Endothelial cell of umbilical vein (primary cell): ENCODE measurements around the gene TK1.
"Not testable (repeated sequence)": the region's sequence is repeated elsewhere in the genome, so short reads cannot be mapped to it uniquely, and the experiment has no call there.

Source experiments
- POLR2A ChIP-seq: IDR thresholded peaks from 2 replicates; pipeline ENCODE4 v1.6.1; 2012; ENCODE audit warnings: low read depth, mild to moderate bottlenecking, control low read depth, low read length
- POLR2AphosphoS5 ChIP-seq: IDR thresholded peaks from 2 replicates; pipeline ENCODE4 v1.6.1; 2012; ENCODE audit warnings: low read depth, mild to moderate bottlenecking, control low read depth, low read length, moderate library complexity; ENCODE audit not compliant: insufficient read depth
- TF ChIP-seq, protein P1 (sequence below), 2 donors: IDR thresholded peaks; 1 replicate in 1 of 2; 2 replicates in 1 of 2; pipeline ENCODE4 v1.5.1; 2011; ENCODE audit warnings: low read length in 2 of 2, mild to moderate bottlenecking in 2 of 2, moderate library complexity in 2 of 2, control low read depth in 1 of 2, inconsistent platforms in 1 of 2, low read depth in 1 of 2; ENCODE audit not compliant: insufficient read depth in 1 of 2; ENCODE audit errors: extremely low read depth in 1 of 2

DNA sequence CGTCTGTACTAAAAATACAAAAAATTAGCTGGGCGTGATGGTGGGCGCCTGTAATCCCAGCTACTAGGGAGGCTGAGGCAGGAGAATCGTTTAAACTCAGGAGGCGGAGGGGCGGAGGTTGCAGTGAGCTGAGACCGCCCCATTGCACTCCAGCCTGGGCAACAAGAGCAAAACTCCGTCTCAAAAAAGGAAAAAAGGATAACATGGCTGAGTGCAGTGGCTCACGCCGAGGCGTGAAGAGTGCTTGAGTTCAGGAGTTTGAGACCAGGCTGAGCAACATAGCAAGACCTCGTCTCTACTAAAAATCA, 47.0 kb downstream of the TK1 start:
- TF ChIP-seq, protein P1, sequence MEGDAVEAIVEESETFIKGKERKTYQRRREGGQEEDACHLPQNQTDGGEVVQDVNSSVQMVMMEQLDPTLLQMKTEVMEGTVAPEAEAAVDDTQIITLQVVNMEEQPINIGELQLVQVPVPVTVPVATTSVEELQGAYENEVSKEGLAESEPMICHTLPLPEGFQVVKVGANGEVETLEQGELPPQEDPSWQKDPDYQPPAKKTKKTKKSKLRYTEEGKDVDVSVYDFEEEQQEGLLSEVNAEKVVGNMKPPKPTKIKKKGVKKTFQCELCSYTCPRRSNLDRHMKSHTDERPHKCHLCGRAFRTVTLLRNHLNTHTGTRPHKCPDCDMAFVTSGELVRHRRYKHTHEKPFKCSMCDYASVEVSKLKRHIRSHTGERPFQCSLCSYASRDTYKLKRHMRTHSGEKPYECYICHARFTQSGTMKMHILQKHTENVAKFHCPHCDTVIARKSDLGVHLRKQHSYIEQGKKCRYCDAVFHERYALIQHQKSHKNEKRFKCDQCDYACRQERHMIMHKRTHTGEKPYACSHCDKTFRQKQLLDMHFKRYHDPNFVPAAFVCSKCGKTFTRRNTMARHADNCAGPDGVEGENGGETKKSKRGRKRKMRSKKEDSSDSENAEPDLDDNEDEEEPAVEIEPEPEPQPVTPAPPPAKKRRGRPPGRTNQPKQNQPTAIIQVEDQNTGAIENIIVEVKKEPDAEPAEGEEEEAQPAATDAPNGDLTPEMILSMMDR (IDR thresholded peaks at IDR 0.05; ENCODE audit: extremely low read depth in 1 of 2, insufficient read depth in 1 of 2, low read depth in 1 of 2, low read length in 2 of 2), result not testable (repeated sequence)
- not testable (repeated sequence) for TF ChIP-seq POLR2AphosphoS5, POLR2A
